PC-9 (cell line): ENCODE measurements around the gene MAN1B1. TPM values are rescaled to one million over a fixed set of nuclear protein-coding genes. Genes with fewer than 3 reads are reported as not detected.
A peak's percentile ranks its signal among the peaks of the same experiment; 100 is the strongest.

ENCODE experiments used
- BruUV-seq: library from RNA; stranded (reverse); fragments of 400-500 nt; replicated peaks from 2 replicates; lab custom pipeline; 2021; lab: Mats Ljungman, UMichigan
- CTCF ChIA-PET: fragments of 300-600 bp; sonication (Branson Sonifier 250); formaldehyde crosslinking; loops from one replicate; lab custom pipeline; 2022; ENCODE audit warnings: antibody characterized with exemption; lab: Charles Lee
- POLR2A ChIA-PET: fragments of 300-600 bp; sonication (Branson Sonifier 250); formaldehyde crosslinking; loops from one replicate; lab custom pipeline; 2022; ENCODE audit warnings: antibody characterized with exemption; ENCODE audit not compliant: unreplicated experiment; lab: Charles Lee
- DNase-seq, 2 experiments: peaks; one replicate each; pipeline versions ENCODE4 v3.0.0 to v3.0.0-alpha.2; 2015 to 2022; ENCODE audit warnings: mixed read lengths in 1 of 2
- H2AFZ ChIP-seq: fragments of 200-600 bp; sonication (generic); 2 replicates; pipeline ENCODE4 v1.8.1; 2017; ENCODE audit warnings: antibody characterized with exemption
- H3F3A ChIP-seq: fragments of 200-600 bp; sonication (generic); 2 replicates; pipeline ENCODE4 v1.8.1; 2017; ENCODE audit warnings: antibody characterized with exemption, mild to moderate bottlenecking, low read depth; ENCODE audit not compliant: insufficient read depth
- H3K27ac ChIP-seq: fragments of 200-600 bp; sonication (generic); 2 replicates; pipeline ENCODE4 v1.6.1; 2016; ENCODE audit warnings: mixed run types
- H3K27me3 ChIP-seq: fragments of 200-600 bp; sonication (generic); 2 replicates; pipeline ENCODE4 v1.6.1; 2016; ENCODE audit warnings: low read depth, mixed run types; ENCODE audit not compliant: insufficient read depth
- H3K36me3 ChIP-seq: fragments of 200-600 bp; sonication (generic); 2 replicates; pipeline ENCODE4 v1.6.1; 2016; ENCODE audit warnings: low read depth, mixed run types
- H3K4me1 ChIP-seq: fragments of 200-600 bp; sonication (generic); replicated peaks from 2 replicates; pipeline ENCODE4 v1.6.1; 2016; ENCODE audit warnings: mixed run types; ENCODE audit not compliant: insufficient read depth
- H3K4me2 ChIP-seq: fragments of 200-600 bp; sonication (generic); 2 replicates; pipeline ENCODE4 v1.6.1; 2017; ENCODE audit warnings: mixed run types
- H3K4me3 ChIP-seq: fragments of 200-600 bp; sonication (generic); 2 replicates; pipeline ENCODE4 v1.6.1; 2016; ENCODE audit warnings: mixed run types
- H3K79me2 ChIP-seq: fragments of 200-600 bp; sonication (generic); 2 replicates; pipeline ENCODE4 v1.6.1; 2017; ENCODE audit warnings: low read depth, mixed run types
- H3K9me2 ChIP-seq: fragments of 200-600 bp; sonication (generic); 2 replicates; pipeline ENCODE4 v1.8.1; 2017; ENCODE audit warnings: mild to moderate bottlenecking; ENCODE audit not compliant: insufficient read depth
- H3K9me3 ChIP-seq: fragments of 200-600 bp; sonication (generic); 2 replicates; pipeline ENCODE4 v1.8.1; 2016; ENCODE audit warnings: low read depth; ENCODE audit not compliant: insufficient read depth
- H4K20me1 ChIP-seq: fragments of 200-600 bp; sonication (generic); 2 replicates; pipeline ENCODE4 v1.8.1; 2017; ENCODE audit not compliant: insufficient read depth
- EZH2 ChIP-seq: fragments of 200-600 bp; sonication (generic); IDR thresholded peaks from 2 replicates; pipeline ENCODE4 v1.8.0; 2017; ENCODE audit warnings: antibody characterized with exemption, low read depth
- intact Hi-C: fragments of 100-400 bp; cut with micrococcal nuclease; formaldehyde crosslinking; loops from one replicate; pipeline ENCODE4 v1.10.0; 2022; ENCODE audit not compliant: unreplicated experiment
- total RNA-seq: library from RNA; stranded (reverse); gene quantifications from 2 replicates; pipeline ENCODE4 v1.2.3, GENCODE V29; 2021
- TF ChIP-seq, protein P1 (sequence below): fragments of 200-600 bp; sonication (generic); conservative IDR thresholded peaks from 2 replicates; pipeline ENCODE4 v1.6.1; 2017; ENCODE audit warnings: mixed run types, antibody characterized with exemption, mild to moderate bottlenecking, moderate library complexity

Gene MAN1B1
- total RNA-seq, 1 experiment from 2014 or later = 79.3 TPM

DNA sequence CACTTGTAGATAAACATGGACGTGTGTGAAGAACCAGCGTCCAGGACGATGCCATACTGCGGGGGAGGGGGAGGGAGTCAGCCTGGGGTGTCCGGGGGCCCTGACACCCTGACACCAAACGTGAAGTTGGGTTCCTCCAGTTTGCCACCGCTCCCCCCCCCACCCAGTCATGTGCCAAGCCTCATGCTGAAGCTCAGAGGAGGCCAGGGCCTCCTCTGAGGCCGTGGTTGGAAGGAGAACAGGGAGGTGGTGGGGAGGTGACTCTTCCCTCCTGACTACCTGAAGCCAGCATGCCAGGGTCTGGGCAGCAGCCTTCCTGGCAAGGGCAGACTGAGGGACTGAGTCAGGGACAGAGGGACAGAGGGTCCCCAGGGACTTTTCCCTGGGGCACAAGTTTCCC lies 34.5 kb upstream of the MAN1B1 start:
- Histone ChIP-seq H2AFZ (no peak overlapping the region), H4K20me1 (0 out of 2 replicates have a peak, but pooled peaks cover under 1% of the 10 kb centered on the region), H3K79me2 (no peaks in the 10 kb centered on the region), H3K4me2 (no peak overlapping the region), H3K9me2 (no peaks in the 10 kb centered on the region), H3K9me3 (no peaks in the 10 kb centered on the region), H3K27me3 (peaks cover 6% of the 10 kb centered on the region), H3K27ac (no peak overlapping the region), H3F3A (peaks cover 6% of the 10 kb centered on the region; the same call in 1 of the 2 replicates), H3K4me1 (no peaks in the 10 kb centered on the region), H3K36me3 (no peaks in the 10 kb centered on the region), H3K4me3 (no peak overlapping the region)
- DNase-seq = no peak
- intact Hi-C loops = no loop called here
- BruUV-seq = no TSS peak
- POLR2A ChIA-PET = no interaction called here
- CTCF ChIA-PET = no interaction called here
- TF ChIP-seq, protein P1, sequence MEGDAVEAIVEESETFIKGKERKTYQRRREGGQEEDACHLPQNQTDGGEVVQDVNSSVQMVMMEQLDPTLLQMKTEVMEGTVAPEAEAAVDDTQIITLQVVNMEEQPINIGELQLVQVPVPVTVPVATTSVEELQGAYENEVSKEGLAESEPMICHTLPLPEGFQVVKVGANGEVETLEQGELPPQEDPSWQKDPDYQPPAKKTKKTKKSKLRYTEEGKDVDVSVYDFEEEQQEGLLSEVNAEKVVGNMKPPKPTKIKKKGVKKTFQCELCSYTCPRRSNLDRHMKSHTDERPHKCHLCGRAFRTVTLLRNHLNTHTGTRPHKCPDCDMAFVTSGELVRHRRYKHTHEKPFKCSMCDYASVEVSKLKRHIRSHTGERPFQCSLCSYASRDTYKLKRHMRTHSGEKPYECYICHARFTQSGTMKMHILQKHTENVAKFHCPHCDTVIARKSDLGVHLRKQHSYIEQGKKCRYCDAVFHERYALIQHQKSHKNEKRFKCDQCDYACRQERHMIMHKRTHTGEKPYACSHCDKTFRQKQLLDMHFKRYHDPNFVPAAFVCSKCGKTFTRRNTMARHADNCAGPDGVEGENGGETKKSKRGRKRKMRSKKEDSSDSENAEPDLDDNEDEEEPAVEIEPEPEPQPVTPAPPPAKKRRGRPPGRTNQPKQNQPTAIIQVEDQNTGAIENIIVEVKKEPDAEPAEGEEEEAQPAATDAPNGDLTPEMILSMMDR = no peak
- TF ChIP-seq EZH2 = no peak

DNA sequence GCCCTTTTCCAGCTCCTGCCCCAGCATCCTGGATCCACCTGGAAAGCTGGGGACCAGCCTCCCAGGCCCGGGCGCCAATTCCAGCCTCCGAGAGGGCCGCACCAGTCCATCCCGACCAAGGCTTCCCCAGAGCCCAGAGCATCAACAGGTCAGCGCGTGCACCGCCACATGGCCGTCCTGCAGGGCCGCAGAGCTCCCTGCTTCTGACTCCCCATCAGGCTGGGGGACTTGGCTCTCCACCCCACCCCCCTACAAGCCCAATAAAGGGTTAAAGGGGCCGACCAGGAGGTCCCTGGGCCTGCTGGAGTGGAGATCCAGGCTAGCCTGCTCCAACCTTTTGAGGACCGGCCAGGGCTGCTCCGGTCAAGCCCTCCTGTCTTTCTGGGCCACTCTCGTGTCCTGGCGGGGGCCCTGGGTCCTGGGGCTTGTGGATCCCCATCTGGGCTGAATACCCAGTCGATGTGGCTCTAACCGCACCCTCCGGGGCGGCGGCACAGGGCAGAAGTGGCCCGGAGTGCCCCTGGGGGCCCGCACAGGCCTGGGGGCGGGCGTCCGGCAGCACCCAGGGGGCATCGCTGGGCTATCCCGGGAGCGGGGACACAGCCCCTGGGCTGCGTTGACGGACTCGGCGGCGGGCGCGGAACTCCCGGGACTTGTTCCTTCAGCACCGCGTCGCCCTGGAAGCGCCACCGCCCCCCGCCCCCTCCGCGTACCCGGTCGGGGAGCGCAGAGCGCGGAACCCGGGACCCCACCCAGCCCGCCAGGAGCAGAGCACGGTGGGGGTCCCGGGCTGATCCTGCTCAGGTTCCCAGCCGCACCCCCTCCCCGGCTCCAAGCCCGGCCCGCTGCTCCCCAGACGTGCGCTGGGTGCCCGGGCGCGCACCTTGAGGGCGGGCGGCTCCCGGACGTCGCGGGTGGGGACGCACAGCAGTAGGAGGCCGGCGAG lies 33.5 kb upstream of the MAN1B1 start:
- no peak overlapping the region for H3K27ac ChIP-seq
- peak in 1 of 2 experiments; percentile 13 for DNase-seq
- H3K9me2 ChIP-seq = no peaks in the 10 kb centered on the region
- intact Hi-C loops = no loop called here
- no peaks in the 10 kb centered on the region for H3K4me1 ChIP-seq
- H3K4me3 ChIP-seq = peak overlapping the region; percentile 62; the same call in 1 of the 2 replicates
- peaks cover under 1% of the 10 kb centered on the region; the same call in 1 of the 2 replicates for H3F3A ChIP-seq
- H3K79me2 ChIP-seq = no peaks in the 10 kb centered on the region
- TF ChIP-seq, protein P1 = no peak
- TF ChIP-seq EZH2 = no peak
- H3K27me3 ChIP-seq = peaks cover 6% of the 10 kb centered on the region
- ChIA-PET POLR2A (interaction anchor here (0.7 kb wide), 1 partner anchor 371 kb away, joined by 3 read pairs; no protein-coding TSS in a partner anchor), CTCF (interaction anchor here (0.7 to 0.8 kb wide), 2 partner anchors 14 to 172 kb away, joined by 3 read pairs; partner anchors contain the start of gene CYSRT1)
- H3K4me2 ChIP-seq = peak overlapping the region; percentile 84
- no peaks in the 10 kb centered on the region for H4K20me1 ChIP-seq
- no peak overlapping the region; the same call in 1 of the 2 replicates for H2AFZ ChIP-seq
- H3K36me3 ChIP-seq = no peaks in the 10 kb centered on the region
- no peaks in the 10 kb centered on the region for H3K9me3 ChIP-seq
- BruUV-seq = no TSS peak

GRCh38 chr9:137053944-137054931 lies 32.5 kb upstream of the MAN1B1 start, which contains the start of gene ENTPD2:
Gene ENTPD2 (minus strand): TSS chr9:137054061. CDS start chr9:137053997, 64 bp downstream.
- no peaks in the 10 kb centered on the region for H3K9me3 ChIP-seq
- H3K9me2 ChIP-seq = no peaks in the 10 kb centered on the region
- H3K36me3 ChIP-seq = no peaks in the 10 kb centered on the region
- ChIA-PET CTCF (interaction anchor here (0.6 to 0.8 kb wide), 3 partner anchors 13 to 171 kb away, joined by 3 to 4 read pairs (median 3); partner anchors contain the start of gene CYSRT1), POLR2A (interaction anchor here (0.7 kb wide), 1 partner anchor 370 kb away, joined by 3 read pairs; no protein-coding TSS in a partner anchor)
- H2AFZ ChIP-seq = peak within 1 kb of the TSS; percentile 74
- no peaks in the 10 kb centered on the region for H3K79me2 ChIP-seq
- peak; percentile 51 to 86 for DNase-seq
- H3K4me1 ChIP-seq = no peaks in the 10 kb centered on the region
- peaks cover 3% of the 10 kb centered on the region; the same call in 1 of the 2 replicates for H3F3A ChIP-seq
- H3K4me2 ChIP-seq = peak within 1 kb of the TSS; percentile 84
- H3K27ac ChIP-seq = no peak within 1 kb of the TSS
- intact Hi-C loops = no loop called here
- H3K4me3 ChIP-seq = peak within 1 kb of the TSS; percentile 62
- peaks cover 5% of the 10 kb centered on the region for H3K27me3 ChIP-seq
- TSS peak; percentile 39 for BruUV-seq
- TF ChIP-seq EZH2 = no peak
- TF ChIP-seq, protein P1 = no peak
- no peaks in the 10 kb centered on the region for H4K20me1 ChIP-seq
